Ureter (tissue), 1 donor: ENCODE measurements around the gene HDAC4. TPM values are rescaled to one million over a fixed set of nuclear protein-coding genes. Genes with fewer than 3 reads are reported as not detected.

Experiments
- DNase-seq: peaks from one replicate; pipeline ENCODE4 v3.0.0-alpha.2; 2020; ENCODE audit warnings: low spot score
- total RNA-seq: library from RNA; stranded (reverse); gene quantifications from one replicate; pipeline ENCODE4 v1.2.4, GENCODE V29; 2023
- donor health status: DM: yes; HTN: yes; CAD: no.

HDAC4 gene
- total RNA-seq, 1 donor from 2014 or later = 86.9 TPM

DNA sequence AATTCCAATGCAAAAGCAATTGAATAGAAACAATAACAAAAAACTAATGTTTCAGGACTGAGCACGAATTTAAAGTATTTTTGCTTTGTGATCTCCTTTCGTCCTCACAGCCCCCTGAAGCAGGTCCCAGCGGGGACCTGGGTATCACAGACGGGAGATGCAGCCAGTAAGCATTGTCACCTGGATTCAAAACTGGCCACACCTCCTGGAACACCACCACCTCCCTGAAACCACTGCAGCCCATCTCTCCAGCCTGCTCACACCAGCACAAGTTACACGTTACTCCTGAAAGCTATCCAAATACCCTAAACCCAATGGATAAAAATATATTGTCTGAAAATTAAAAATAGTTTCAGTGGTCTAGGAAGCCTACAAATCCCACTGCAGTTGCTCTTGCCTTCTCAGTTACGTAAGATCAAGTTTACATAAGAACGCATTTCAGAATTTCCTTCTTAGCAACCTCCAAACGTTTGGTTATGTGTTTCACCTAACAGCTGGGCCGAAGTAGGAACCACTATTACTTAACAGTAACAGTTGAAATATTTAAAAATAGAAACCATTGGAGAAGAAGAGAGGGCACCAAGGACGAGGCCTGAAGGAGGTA is 178.0 kb downstream of the HDAC4 start:
- DNase-seq = no peak

DNA sequence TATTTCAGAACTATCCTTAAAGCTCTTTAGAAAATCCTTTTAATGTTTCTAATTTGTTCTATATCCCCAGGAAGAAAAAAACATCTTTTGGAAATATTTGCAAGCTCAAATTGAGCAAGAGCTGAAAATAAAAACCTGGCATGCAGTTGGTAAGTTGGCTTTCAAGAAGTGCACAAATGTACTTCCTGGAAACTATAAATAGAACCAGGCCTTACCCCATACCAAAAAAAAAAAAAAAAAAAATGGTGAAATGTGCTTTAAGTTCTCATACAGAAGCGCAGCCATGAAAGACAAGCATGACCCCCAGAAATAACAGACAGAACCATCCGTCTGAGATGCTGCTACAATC is 178.5 kb downstream of the HDAC4 start:
- no peak for DNase-seq

DNA sequence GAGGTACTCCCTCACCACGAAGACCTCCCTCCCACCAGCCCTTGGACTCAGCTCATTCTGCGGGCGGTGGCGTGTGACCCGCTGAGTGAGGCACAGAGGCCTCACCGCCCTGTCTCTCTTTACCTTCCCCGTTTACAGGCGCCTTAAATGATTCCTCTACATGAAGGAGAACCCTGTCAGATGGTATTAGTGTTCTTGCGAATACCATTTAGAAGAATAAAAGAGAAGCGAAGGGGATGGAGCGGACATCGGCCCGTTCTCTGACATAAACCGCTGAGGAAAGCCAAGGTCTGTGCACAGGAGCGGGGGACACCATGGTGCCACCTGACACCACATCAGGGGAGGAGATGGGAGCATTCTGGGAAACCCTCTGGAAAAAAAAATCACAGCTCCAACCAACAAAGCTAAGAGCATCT is 179.8 kb downstream of the HDAC4 start:
- no peak for DNase-seq

DNA sequence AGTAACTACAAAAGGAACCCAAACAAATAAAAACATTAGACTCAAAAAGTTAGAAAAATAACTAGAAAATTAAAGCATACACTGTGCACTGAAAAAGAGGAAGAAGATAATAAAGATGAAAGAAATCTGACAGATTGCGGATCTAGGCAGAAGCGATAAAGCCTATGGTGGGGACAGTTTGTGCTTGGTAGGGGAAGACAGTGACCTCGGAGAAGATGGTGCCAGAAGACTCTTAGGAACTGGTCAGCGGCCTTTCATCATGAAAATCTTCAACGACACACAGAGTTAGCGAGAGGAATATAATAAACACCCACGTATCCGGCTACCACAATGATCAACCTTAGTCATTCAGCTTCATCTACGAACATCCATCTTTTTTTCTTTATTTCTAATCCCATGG is 180.5 kb downstream of the HDAC4 start:
- DNase-seq = no peak

DNA sequence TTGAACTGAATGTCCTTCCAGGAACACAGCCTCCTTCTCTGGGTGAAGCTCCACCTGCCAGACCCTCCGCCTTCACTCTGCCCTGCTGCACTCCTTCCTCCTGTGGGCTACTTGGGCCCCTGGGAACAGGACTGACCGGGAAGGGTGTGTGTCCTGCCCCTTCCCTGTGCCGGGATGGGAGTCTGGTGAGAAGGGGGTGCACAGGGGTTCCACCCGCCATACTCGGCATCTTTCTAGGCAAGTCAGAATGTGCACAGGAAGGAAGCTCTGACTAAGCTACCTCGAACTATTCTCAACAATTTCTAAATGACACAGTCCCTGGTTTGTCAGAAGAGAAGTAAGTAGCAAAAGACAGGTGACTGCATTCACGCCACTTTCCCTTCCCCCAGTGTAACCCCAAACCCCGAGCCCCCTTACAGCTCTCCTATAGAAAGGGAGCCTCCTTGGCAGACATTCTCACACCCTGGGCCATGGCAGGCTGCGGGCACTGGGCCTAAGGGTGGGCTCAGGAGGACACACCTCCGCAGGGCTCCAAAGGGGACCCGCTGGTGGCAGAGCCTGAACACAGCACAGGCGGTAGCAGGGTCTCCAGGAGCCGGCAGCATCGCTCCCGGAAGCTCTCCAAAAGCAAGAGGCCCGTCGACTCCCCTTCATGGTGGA is 184.1 kb downstream of the HDAC4 start:
- DNase-seq = no peak

DNA sequence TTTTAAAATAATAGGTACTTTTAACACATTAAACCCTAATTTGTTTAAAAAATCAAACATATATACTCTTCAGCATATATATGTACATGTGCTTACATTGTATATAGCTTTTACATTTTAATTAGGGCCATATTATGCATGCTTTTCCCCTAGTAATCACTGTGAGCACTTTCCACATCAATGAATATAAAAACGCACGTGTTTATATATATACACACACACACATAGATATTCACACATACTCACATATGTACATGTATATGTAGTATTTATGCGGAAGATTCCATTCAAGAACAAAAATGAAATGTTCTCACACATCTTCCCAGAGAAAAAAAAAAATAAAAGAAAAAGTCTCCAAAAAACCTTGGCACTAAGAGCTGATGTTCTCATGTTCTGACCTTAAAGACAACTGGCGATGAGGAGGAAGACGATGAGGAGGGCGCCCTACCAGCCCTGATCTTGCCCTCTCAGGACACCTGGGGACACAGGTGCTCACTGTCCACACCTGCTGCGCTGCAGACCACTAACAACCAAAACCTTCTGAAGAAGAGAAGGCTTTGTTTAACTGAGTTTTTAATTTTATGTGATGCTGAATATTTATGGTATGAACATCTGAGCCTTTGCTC is 184.7 kb downstream of the HDAC4 start:
- no peak for DNase-seq

DNA sequence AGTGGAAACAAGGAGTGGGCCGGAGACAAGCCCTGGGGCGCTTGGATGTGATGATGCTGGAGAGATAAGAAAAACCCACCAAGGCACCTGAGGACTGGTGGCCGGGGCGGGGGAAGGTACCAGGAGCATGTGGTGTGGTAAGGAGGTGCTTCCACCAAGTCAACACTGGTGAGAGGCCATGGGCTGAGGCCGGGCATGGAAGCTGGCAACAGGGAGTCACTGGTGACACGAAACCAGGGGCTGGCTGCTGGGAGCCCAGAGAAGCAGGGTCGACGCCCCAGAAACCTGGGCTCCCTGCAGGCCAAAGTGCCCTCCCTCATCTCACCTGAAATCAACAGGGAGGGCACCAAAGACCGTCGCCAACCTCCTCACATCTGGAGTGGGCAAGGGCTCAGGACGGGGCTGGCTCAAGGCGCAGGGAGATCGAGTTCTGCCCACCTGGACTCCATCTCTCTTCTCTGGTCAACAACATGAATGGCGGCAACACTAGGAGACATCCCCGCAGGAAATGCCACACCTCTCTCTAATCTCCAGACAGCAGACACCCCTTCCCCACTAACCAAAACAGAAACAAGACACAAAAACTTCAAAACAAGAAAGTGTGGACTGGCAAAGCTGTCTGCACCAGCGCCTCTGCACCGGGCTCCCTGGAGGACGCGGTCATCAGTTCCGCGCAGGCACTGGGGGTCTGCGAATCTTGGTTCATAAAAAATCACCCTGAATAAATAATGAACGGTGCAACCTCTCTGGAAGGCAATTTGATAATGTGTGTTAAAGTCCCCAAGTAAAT is 185.5 kb downstream of the HDAC4 start:
- no peak for DNase-seq

DNA sequence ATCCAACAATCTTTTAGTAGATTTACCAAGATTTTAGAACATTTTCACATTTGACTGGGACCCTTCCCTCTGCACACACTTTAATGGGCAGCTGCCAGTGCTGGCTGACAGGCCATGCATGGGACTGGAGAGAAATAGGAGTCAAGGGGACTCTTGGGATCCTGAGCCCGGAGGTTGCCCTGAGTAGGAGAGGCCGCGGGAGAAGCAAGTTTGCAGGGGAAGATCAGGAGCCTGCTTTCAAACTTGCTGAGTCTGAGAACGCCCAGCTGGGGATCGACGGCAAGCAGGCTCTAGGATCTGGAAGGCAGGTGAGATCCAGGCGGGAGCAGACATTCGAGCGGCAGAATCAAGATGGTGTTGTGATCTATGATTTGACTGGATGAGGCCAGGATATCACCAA is 186.1 kb downstream of the HDAC4 start:
- DNase-seq = no peak

DNA sequence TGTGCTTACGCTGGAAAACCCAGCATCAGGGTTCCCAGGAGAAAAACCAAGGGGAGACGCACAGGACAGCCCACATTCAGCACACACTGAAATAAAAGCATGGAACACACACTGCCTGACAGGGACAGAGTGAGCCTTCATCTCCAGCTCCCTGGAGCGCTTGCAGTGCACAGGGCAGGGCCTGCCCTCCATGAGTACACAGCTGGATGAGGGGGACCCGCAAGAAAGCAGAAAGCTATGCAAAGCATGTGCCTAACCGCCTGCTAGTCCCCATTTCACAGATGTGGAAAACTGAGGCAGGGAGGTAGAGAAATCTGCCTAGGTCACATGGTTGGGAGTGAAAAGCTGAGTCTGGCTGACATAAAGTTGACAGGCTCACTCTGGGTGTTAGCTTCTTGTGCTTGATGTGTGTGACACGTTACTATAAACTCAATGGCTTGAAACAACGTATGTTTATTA is 187.1 kb downstream of the HDAC4 start:
- DNase-seq = no peak

DNA sequence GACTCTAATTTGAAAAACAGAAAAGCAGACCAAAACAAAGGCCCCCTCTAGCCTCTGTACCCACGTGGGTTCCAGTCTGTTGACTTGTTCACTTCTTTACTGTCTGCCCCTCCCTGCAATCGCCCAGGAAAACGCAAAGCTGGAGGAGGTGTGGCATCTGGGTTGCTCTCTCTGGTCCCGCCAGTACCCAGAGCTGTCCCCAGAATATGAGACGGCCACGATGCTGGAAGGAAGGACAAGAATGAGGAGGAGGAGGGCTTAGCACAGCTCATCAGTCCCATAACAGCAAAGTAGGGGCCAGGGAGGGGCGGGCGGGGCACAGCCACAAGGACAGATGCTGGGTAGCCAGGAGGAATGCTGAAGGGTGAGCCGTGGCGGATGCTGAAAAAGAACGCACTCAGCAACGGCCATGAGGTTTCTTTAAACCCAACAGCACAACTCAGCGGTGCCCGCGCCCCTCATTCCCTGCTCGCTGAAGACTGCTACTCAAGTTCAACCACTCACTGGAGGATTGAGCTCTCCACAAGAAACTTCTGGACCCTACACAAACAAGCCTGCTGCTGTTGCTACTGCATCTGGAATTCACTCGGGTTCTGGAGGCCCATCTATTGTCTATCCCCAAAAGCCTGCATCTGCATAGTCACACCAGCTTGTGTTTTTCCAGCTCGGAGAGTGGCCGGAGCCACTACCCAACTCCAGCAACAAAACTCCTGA is 187.7 kb downstream of the HDAC4 start:
- no peak for DNase-seq

DNA sequence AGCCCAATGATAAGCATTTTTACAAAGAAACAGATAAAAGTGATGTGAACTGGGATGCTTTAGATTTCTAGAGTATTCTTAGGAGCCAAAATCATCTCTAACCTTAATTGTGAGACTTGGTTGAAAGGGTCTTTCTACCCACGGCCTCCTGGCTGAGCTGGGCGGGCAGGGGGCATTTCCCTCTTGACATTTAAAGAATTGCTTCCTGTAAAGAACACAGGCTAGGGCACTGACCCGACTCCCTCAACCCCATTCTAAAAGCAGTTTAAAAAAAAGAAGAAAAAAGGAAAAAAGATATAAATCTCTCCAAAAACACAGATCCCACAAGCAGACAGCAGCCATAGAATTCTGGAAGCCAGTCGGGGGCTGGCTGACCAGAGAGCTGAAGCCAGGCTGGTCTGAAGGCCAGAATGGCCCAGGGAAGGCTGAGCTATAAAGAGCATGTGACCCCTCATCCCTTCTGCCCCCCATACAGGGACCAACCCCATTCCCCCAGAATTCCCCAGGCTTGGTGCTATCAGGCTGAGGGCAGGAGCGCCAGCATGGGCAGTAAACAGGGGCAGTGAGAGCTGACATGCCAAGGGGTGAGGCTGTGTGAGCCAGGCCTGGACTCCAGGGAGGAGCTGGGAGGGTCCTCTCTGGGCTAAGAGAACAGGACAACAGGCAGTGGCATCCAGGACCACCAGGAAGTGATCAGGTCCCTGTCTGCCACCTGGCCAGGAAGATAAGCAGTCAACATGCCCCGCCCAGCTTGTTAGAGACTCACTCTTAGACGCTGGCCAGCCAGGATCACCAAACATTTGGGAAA is 188.5 kb downstream of the HDAC4 start:
- DNase-seq = no peak

DNA sequence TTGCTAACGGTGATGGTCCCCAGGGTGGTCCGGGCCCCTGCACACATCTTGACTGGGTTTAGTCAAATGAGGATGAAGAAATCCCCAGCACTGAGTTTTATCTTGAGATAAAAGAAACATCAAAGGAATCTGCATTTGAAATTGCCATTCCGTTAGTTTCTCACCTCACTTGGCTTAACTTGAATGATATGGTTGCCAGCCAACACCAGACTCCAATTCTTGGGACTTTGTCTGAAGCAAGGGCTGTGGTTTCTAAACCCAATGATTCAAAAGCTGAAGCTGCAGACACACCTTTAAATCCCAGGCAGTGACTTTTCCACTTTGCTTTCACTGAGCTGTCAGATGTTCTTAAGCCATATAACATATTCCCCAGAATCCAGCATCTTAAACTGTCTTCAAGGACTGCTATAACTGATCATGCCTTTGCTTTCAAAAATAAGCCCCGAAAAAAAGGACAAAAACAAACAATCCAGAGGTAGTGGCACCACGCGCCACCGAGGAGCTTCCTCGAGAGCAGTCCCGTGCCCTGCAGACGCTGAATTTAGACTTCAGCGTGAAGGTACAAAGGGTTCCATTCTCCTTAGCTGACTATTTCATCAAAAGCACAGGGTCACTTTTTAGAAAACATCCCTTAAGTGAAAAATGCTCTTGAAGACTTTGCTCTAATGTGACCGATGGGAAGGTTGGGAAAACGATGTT is 189.3 kb downstream of the HDAC4 start:
- no peak for DNase-seq

DNA sequence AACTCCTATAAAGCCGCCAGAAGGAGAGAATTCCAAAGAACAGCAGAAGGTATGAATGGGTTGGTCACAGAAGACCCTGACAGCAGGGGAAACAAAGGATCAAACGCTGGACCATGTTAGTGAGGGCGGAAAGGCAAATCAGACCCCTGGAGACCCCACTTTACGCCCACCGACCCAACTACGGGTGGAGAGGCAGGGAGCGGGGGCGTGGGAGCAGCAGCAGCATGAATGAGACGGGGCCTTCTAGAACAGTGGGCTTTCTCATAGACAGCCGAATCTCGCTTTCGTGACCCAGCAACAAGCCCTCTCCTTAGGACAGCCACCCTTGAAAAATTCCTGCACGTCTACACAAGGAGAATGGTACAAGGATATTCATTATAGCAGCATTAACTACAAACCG is 191.0 kb downstream of the HDAC4 start:
- no peak for DNase-seq

DNA sequence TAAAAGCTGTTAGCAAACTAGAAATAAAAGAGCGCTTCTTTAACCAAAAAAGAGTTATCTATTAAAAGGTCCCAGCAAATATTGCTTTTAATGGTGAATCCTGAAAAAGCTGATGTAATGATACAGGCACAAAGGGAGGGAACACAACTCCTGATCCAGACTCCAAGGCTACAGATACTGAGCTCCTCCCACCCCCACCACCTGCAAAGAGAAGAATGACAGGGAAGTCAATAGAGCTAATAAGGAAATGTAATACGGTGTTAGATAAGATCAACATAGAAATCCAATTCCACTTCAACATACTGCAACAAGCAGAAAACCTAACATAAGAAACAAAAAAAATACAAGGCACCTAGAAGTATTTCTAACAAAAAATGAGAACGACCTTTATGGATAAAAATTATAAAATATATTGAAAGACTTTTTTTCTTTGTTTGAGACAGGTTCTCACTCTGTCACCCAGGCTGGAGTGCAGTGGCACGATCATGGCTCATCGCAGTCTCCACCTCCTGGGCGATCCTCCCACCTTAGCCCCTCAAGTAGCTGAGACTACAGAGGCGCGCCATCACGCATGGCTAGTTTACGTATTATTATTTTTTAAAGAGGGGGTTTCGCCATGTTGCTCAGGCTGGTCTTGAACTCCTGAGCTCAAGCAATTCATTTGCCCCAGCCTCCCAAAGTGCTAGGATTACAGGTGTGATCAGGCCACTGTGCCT is 192.2 kb downstream of the HDAC4 start:
- DNase-seq = no peak

DNA sequence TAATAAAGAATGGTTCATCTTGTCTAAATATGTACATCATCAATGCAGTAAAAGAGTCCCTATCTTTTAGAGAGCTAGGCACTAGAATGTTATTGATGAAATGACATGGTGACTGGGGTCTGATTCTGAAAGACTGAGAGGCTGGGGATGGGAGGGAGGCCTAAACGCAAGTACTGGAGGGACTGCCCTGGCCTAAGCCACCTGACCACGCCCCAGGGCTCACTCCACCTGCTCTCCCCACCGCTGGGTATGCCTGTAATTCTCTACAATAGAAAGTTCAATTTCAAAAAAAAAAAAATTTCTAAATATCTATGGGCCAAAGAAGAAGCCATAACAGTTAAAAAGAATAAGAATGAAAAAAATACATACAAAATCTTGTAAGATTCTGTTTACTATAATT is 194.0 kb downstream of the HDAC4 start:
- no peak for DNase-seq

DNA sequence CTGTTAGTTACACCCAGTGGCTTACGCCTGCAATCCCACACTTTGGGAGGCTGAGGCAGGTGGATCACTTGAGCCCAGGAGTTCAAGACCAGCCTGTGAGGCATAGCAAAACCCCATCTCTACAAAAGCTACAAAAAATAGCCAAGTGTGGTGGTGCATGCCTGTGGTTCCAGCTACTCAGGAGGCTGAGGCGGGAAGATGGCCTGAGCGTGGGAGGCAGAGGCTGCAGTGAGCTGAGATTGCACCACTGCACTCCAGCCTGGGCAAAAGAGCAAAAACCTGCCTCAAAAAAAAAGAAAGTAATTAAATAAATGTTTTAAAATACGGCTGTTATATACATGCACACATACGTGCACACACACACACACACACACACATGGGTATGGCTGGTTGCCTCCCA is 194.8 kb downstream of the HDAC4 start:
- no peak for DNase-seq

DNA sequence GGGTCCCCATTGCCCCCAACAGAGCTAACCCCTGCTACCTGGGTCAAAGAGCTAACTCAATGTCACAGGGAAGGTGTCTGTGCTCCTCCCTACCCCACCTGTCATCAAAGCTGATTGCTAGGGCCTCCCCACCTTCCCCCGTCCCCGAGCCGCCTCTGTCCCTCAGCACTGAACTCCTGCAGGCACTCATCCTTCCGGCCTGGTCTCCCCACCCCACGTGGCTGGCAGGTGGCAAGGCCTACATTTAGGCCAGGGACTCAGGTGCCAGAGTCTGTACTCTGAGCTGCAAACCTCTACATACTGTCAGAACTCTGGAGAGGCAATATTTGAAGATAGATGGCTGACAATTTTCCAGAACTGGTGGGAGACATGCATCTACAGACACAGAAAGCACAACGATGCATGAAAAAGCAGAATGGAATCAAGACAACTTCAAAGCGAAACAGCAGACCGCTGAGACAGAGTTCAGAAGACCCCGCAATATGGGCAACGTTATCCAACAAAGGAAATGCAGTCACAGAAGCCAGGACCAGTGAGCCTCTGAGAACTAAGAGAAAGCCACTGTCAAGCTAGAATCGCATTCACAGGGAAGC is 195.8 kb downstream of the HDAC4 start:
- DNase-seq = no peak

DNA sequence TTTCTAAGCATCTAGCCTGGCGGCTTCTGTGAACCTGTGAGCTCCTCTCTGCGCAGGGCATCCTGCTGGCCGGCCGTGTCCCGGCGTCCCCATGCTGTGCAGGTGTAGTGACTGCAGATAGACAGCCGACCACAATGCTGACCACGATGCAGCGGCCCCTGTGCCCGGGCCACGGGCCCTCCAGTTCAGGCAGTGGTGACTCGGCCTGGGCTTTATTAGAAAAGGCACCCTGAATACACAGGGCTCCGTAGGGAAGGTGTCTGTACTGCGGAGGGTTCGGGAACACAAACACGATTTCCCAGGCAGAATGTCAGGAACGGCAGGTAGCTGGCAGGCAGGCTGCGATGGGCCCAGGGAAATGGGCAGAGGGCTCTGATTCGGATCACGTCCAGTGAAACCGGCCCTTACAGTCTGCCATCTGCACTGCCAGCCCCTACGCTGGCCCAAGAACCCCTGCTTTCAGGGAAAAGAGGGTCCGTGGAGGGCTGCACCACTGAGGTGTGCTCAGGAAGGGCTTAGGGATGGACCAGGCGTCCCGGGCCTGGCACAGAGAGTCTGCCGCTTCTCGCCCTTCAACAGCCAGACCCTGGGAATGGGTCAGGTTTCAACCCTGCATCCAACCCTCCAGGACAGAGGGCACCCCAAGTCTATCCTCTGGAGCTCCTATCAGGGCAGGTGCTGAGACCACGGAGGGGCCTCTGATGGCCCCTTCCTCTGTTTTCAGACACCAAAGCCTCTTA is 196.5 kb downstream of the HDAC4 start:
- DNase-seq = no peak
